IMR-90 (cell line): ENCODE data around the gene KRTAP2-1. TPM values are rescaled to one million over a fixed set of nuclear protein-coding genes. Genes with fewer than 3 reads are reported as not detected.

Experiments used
- ATAC-seq: fragments of 200-7000 bp; cut with Tn5 transposase; 2 replicates; pipeline ENCODE4 v1.9.1; 2020; ENCODE audit warnings: low read depth, mild to moderate bottlenecking, moderate library complexity
- BruUV-seq: library from RNA; stranded (reverse); fragments of 400-500 nt; replicated peaks from 2 replicates; lab custom pipeline; 2021; lab: Mats Ljungman, UMichigan
- CTCF ChIA-PET: fragments of 300-600 bp; formaldehyde crosslinking; extraction: SDS; loops from one replicate; lab custom pipeline; 2021; ENCODE audit warnings: antibody characterized with exemption; lab: Yijun Ruan, JAX
- POLR2A ChIA-PET: fragments of 300-600 bp; sonication (Branson Sonifier 250); formaldehyde crosslinking; loops from one replicate; lab custom pipeline; 2022; ENCODE audit warnings: antibody characterized with exemption; ENCODE audit not compliant: unreplicated experiment; lab: Charles Lee
- DNase-seq: peaks from one replicate; pipeline ENCODE4 v3.0.0; 2013
- H2AFZ ChIP-seq: replicated peaks from 2 replicates; pipeline ENCODE3; 2013; ENCODE audit warnings: low read length, mild to moderate bottlenecking; ENCODE audit not compliant: poor library complexity
- H2AK5ac ChIP-seq: 2 replicates; pipeline ENCODE4 v1.6.1; 2013; ENCODE audit warnings: low read depth, low read length, inconsistent platforms
- H2AK9ac ChIP-seq: replicated peaks from 2 replicates; pipeline ENCODE3; 2013; ENCODE audit warnings: mild to moderate bottlenecking, low read depth, low read length, moderate library complexity; ENCODE audit not compliant: poor library complexity
- H2BK120ac ChIP-seq: 2 replicates; pipeline ENCODE4 v1.6.1; 2013; ENCODE audit warnings: low read depth, low read length, inconsistent platforms
- H2BK15ac ChIP-seq: 3 replicates; pipeline ENCODE4 v1.6.1; 2013; ENCODE audit warnings: low read depth, low read length, inconsistent platforms
- H2BK20ac ChIP-seq: 2 replicates; pipeline ENCODE4 v1.6.1; 2013; ENCODE audit warnings: low read depth, mild to moderate bottlenecking, inconsistent platforms, low read length, moderate library complexity
- H2BK5ac ChIP-seq: 2 replicates; pipeline ENCODE4 v1.6.1; 2013; ENCODE audit warnings: mild to moderate bottlenecking, low read depth, low read length, inconsistent platforms; ENCODE audit not compliant: poor library complexity, severe bottlenecking
- H3K14ac ChIP-seq: replicated peaks from 2 replicates; pipeline ENCODE4 v1.6.1; 2013; ENCODE audit warnings: low read depth, low read length, inconsistent platforms
- H3K18ac ChIP-seq: 2 replicates; pipeline ENCODE4 v1.6.1; 2013; ENCODE audit warnings: low read depth, low read length, control low read depth
- H3K23ac ChIP-seq: 2 replicates; pipeline ENCODE4 v1.6.1; 2013; ENCODE audit warnings: low read depth, low read length, inconsistent platforms
- H3K27ac ChIP-seq: 2 replicates; pipeline ENCODE4 v1.5.1; 2013; ENCODE audit warnings: mild to moderate bottlenecking, control low read depth, low read length; ENCODE audit not compliant: insufficient read depth
- H3K27me3 ChIP-seq: 2 replicates; pipeline ENCODE4 v1.6.1; 2013; ENCODE audit warnings: low read length; ENCODE audit not compliant: control insufficient read depth, insufficient read depth
- H3K36me3 ChIP-seq: 2 replicates; pipeline ENCODE4 v1.6.1; 2013; ENCODE audit warnings: low read length, mixed read lengths; ENCODE audit not compliant: control insufficient read depth, insufficient read depth
- H3K4ac ChIP-seq: 2 replicates; pipeline ENCODE4 v1.6.1; 2013; ENCODE audit warnings: low read depth, low read length, inconsistent platforms
- H3K4me1 ChIP-seq: 2 replicates; pipeline ENCODE4 v1.6.1; 2013; ENCODE audit warnings: low read length, mixed read lengths; ENCODE audit not compliant: control insufficient read depth, insufficient read depth
- H3K4me2 ChIP-seq: 2 replicates; pipeline ENCODE4 v1.6.1; 2013; ENCODE audit warnings: low read depth, mild to moderate bottlenecking, control low read depth, low read length, moderate library complexity
- H3K4me3 ChIP-seq: 2 replicates; pipeline ENCODE4 v1.5.1; 2013; ENCODE audit warnings: low read depth, mild to moderate bottlenecking, control low read depth, low read length, moderate library complexity; ENCODE audit not compliant: insufficient read depth
- H3K56ac ChIP-seq: 2 replicates; pipeline ENCODE4 v1.6.1; 2013; ENCODE audit warnings: low read length, inconsistent platforms; ENCODE audit not compliant: insufficient read depth; ENCODE audit errors: extremely low read depth
- H3K79me1 ChIP-seq, 2 experiments: 2 replicates each; pipeline ENCODE4 v1.6.1; 2013; ENCODE audit warnings: low read length in 2 of 2, inconsistent platforms in 1 of 2, low read depth in 1 of 2
- H3K9ac ChIP-seq: 2 replicates; pipeline ENCODE4 v1.6.1; 2013; ENCODE audit warnings: low read depth, low read length, control low read depth
- H3K9me1 ChIP-seq: 2 replicates; pipeline ENCODE4 v1.6.1; 2013; ENCODE audit warnings: low read length, inconsistent platforms; ENCODE audit not compliant: insufficient read depth
- H3K9me3 ChIP-seq: 2 replicates; pipeline ENCODE4 v1.6.1; 2013; ENCODE audit warnings: low read length; ENCODE audit not compliant: control insufficient read depth, insufficient read depth
- H4K20me1 ChIP-seq: 2 replicates; pipeline ENCODE4 v1.6.1; 2013; ENCODE audit warnings: low read length, inconsistent platforms; ENCODE audit not compliant: insufficient read depth
- H4K5ac ChIP-seq: 2 replicates; pipeline ENCODE4 v1.6.1; 2013; ENCODE audit warnings: mild to moderate bottlenecking, low read depth, low read length, control low read depth
- H4K8ac ChIP-seq, 2 experiments: 2 replicates each; pipeline ENCODE4 v1.6.1; 2013; ENCODE audit warnings: low read depth in 2 of 2, low read length in 2 of 2, control low read depth in 1 of 2, inconsistent platforms in 1 of 2
- H4K91ac ChIP-seq: 2 replicates; pipeline ENCODE4 v1.6.1; 2013; ENCODE audit warnings: low read depth, low read length, inconsistent platforms; ENCODE audit not compliant: insufficient read depth
- CTCF ChIP-seq: conservative IDR thresholded peaks from 2 replicates; pipeline ENCODE4 v1.5.1; 2012; ENCODE audit warnings: mild to moderate bottlenecking, low read depth, low read length, improper control_type of control experiment
- SMC3 ChIP-seq: fragments of 150-350 bp; IDR thresholded peaks from 2 replicates; pipeline ENCODE4 v1.6.1; 2016; ENCODE audit warnings: low read depth, mild to moderate bottlenecking, antibody characterized with exemption, low read length, moderate library complexity
- WGBS, 2 experiments: methylation state at CpG; one replicate each; pipeline versions ENCODE4 v1.1.5 to v1.1.7; 2013; ENCODE audit warnings: missing lambda C conversion rate in 2 of 2; ENCODE audit not compliant: insufficient read length in 1 of 2; ENCODE audit errors: extremely low coverage in 2 of 2; 5-methylcytosine and 5-hydroxymethylcytosine counted together
- dilution Hi-C: fragments of 300-500 bp; cut with HindIII; formaldehyde crosslinking; loops from one replicate; pipeline ENCODE4 v1.14.3; 2018; ENCODE audit warnings: low sequenced_read_pairs; ENCODE audit not compliant: unreplicated experiment
- in situ Hi-C: fragments of 300-500 bp; cut with MboI; formaldehyde crosslinking; loops from 3 replicates; pipeline ENCODE4 v1.14.3; 2019; ENCODE audit warnings: low sequenced_read_pairs, inconsistent platforms, mixed read lengths
- intact Hi-C: fragments of 100-400 bp; cut with micrococcal nuclease; formaldehyde crosslinking; loops from 2 replicates; pipeline ENCODE4 v1.10.0; 2022
- polyA plus RNA-seq, 3 experiments: library from polyadenylated mRNA; depleted of rRNA; stranded (reverse); fragments of >200 nt; gene quantifications; 2 replicates each; pipeline ENCODE4 v1.2.3, GENCODE V29; 2012; ENCODE audit warnings: low replicate concordance in 1 of 3
- total RNA-seq: library from RNA; depleted of rRNA; stranded (reverse); fragments of >200 nt; gene quantifications from 2 replicates; pipeline ENCODE4 v1.2.3, GENCODE V29; 2012

The KRTAP2-1 gene
- total and polyA plus RNA-seq, 2 of the 4 experiments (the other 2 are of a cell fraction), result not detected

- CTCF ChIA-PET, result no interaction called here
These were observed 6.9 kb upstream of the KRTAP2-1 start for GRCh38 chr17:41054025-41054424.

More at GRCh38 chr17:41054025-41054424, 6.9 kb upstream of the KRTAP2-1 start:
- H4K20me1 ChIP-seq, result no peaks in the 10 kb centered on the region
- WGBS, 2 experiments, result 90% methylated on average over 2 of the region's 4 CpGs; no CpG with 5 or more reads in 1 of the 2 experiments
- peak overlapping the region; percentile 4; the same call in 1 of the 2 replicates for H2BK20ac ChIP-seq
- 0 out of 2 replicates have a peak overlapping the region, but pooled peaks have one; percentile 17 for H4K91ac ChIP-seq
- H2AK5ac ChIP-seq, result peak overlapping the region; percentile 36; the same call in 1 of the 2 replicates
- H3K9ac ChIP-seq, result no peak overlapping the region
- peak overlapping the region; percentile 9; the same call in 1 of the 2 replicates for H2BK120ac ChIP-seq
- H3K9me3 ChIP-seq, result no peaks in the 10 kb centered on the region
- intact Hi-C loops (no loop called here), dilution Hi-C loops (no loop called here), in situ Hi-C loops (no loop called here)
- no peaks in the 10 kb centered on the region for H3K27me3 ChIP-seq
- no peak overlapping the region; the same call in 2 of the 3 replicates for H2BK15ac ChIP-seq
- no peak overlapping the region for H3K56ac ChIP-seq
- H3K4me3 ChIP-seq, result no peak overlapping the region
- no peak for TF ChIP-seq CTCF
- no peak for TF ChIP-seq SMC3
- H3K27ac ChIP-seq, result no peak overlapping the region
- H2AFZ ChIP-seq, result no peak overlapping the region
- ATAC-seq (no peak), DNase-seq (no peak)
- no peak overlapping the region for H3K4me2 ChIP-seq
- H3K79me1 ChIP-seq, result no peaks in the 10 kb centered on the region
- no peak overlapping the region for H3K14ac ChIP-seq
- H3K18ac ChIP-seq, result peak overlapping the region; percentile 9; the same call in 1 of the 2 replicates
- H4K8ac ChIP-seq, result no peak overlapping the region; a peak in 1 of 4 replicates
- no peak overlapping the region for H3K23ac ChIP-seq
- no peaks in the 10 kb centered on the region for H3K36me3 ChIP-seq
- 0 out of 2 replicates have a peak overlapping the region, but pooled peaks have one; percentile 15 for H3K4ac ChIP-seq
- no peak overlapping the region for H2BK5ac ChIP-seq
- POLR2A ChIA-PET, result no interaction called here
- BruUV-seq, result no TSS peak
- H4K5ac ChIP-seq, result no peak overlapping the region
- H3K4me1 ChIP-seq, result peaks cover 6% of the 10 kb centered on the region
- peaks cover 5% of the 10 kb centered on the region; the same call in 1 of the 2 replicates for H3K9me1 ChIP-seq
- no peak overlapping the region for H2AK9ac ChIP-seq
